ENCODE measurements around the gene ATP5F1A. TPM values are rescaled to one million over a fixed set of nuclear protein-coding genes. Genes with fewer than 3 reads are reported as not detected.
A peak's percentile ranks its signal among the peaks of the same experiment; 100 is the strongest.
"Not testable (repeated sequence)": the region's sequence is repeated elsewhere in the genome, so short reads cannot be mapped to it uniquely, and the experiment has no call there.

The ATP5F1A gene
- total RNA-seq, 1 donor from 2014 or later = 1,797 TPM

GRCh38 chr18:46053368-46054095 lies 44.6 kb downstream of the ATP5F1A start:
- DNase-seq (ENCODE audit: missing footprints) (no peak), ATAC-seq (no peak)
- intact Hi-C loops (cut with DNase I) = loop anchor here (2.0 kb wide), 1 partner anchor 45 kb away; no protein-coding TSS in a partner anchor

GRCh38 chr18:46051731-46052461 lies 46.2 kb downstream of the ATP5F1A start:
- no peak for DNase-seq (ENCODE audit: missing footprints)
- no peak for ATAC-seq
- intact Hi-C loops (cut with DNase I) = loop anchor here (2.0 kb wide), 1 partner anchor 43 kb away; no protein-coding TSS in a partner anchor

GRCh38 chr18:46050268-46050667 lies 47.8 kb downstream of the ATP5F1A start:
- ATAC-seq (no peak), DNase-seq (ENCODE audit: missing footprints) (no peak)
- intact Hi-C loops (cut with DNase I) = no loop called here

- DNase-seq (ENCODE audit: missing footprints) (no peak), ATAC-seq (no peak)
- intact Hi-C loops (cut with DNase I) = no loop called here
Observed at GRCh38 chr18:46048641-46049040, 49.5 kb downstream of the ATP5F1A start.

GRCh38 chr18:46047369-46047768 lies 50.7 kb downstream of the ATP5F1A start:
- intact Hi-C loops (cut with DNase I); DNase-seq (ENCODE audit: missing footprints); ATAC-seq: not testable (repeated sequence)

- intact Hi-C loops (cut with DNase I) = no loop called here
- DNase-seq (ENCODE audit: missing footprints) = no peak
- ATAC-seq = no peak
Observed at GRCh38 chr18:46046688-46047087, 51.4 kb downstream of the ATP5F1A start.

GRCh38 chr18:46046126-46046525 lies 52.0 kb downstream of the ATP5F1A start:
- intact Hi-C loops (cut with DNase I) = no loop called here
- DNase-seq (ENCODE audit: missing footprints) (no peak), ATAC-seq (no peak)

- no peak for ATAC-seq
- no peak for DNase-seq (ENCODE audit: missing footprints)
- intact Hi-C loops (cut with DNase I) = no loop called here
Observed at GRCh38 chr18:46042571-46043123, 55.4 kb downstream of the ATP5F1A start.

GRCh38 chr18:46040747-46041104 lies 57.4 kb downstream of the ATP5F1A start:
- peak; percentile 23 for ATAC-seq
- intact Hi-C loops (cut with DNase I) = loop anchor here (2.0 kb wide), 1 partner anchor 22 kb away; no protein-coding TSS in a partner anchor
- DNase-seq (ENCODE audit: missing footprints) = no peak

GRCh38 chr18:46040033-46040746 lies 57.9 kb downstream of the ATP5F1A start:
- intact Hi-C loops (cut with DNase I) = loop anchor here (2.0 kb wide), 1 partner anchor 21 kb away; no protein-coding TSS in a partner anchor
- DNase-seq (ENCODE audit: missing footprints) (no peak), ATAC-seq (no peak)

- DNase-seq (ENCODE audit: missing footprints) (no peak), ATAC-seq (peak; percentile 44)
- intact Hi-C loops (cut with DNase I) = no loop called here
Observed at GRCh38 chr18:46037512-46038305, 60.4 kb downstream of the ATP5F1A start.

GRCh38 chr18:46035696-46036680 lies 62.1 kb downstream of the ATP5F1A start:
- ATAC-seq = no peak
- intact Hi-C loops (cut with DNase I) = no loop called here
- no peak for DNase-seq (ENCODE audit: missing footprints)

GRCh38 chr18:46034230-46034629 lies 63.9 kb downstream of the ATP5F1A start:
- ATAC-seq (no peak), DNase-seq (ENCODE audit: missing footprints) (no peak)
- intact Hi-C loops (cut with DNase I) = no loop called here

GRCh38 chr18:46031741-46032140 lies 66.4 kb downstream of the ATP5F1A start:
- no peak for DNase-seq (ENCODE audit: missing footprints)
- intact Hi-C loops (cut with DNase I) = no loop called here
- no peak for ATAC-seq
